Tibial nerve (tissue), 4 donors: ENCODE data around the gene DGKI. TPM values are rescaled to one million over a fixed set of nuclear protein-coding genes. Genes with fewer than 3 reads are reported as not detected.

ENCODE experiments used
- DNase-seq, 2 donors: peaks; one replicate each; pipeline ENCODE4 v3.0.0-alpha.2; 2019; ENCODE audit warnings: low spot score in 2 of 2
- H3K27ac ChIP-seq, 4 donors: fragments of 200-600 bp; sonication (generic) in 3 of 4; one replicate each; pipeline ENCODE4 v1.5.1; 2017 to 2019; ENCODE audit warnings: mild to moderate bottlenecking in 1 of 4
- H3K27me3 ChIP-seq, 2 donors: fragments of 200-600 bp; sonication (generic) in 1 of 2; one replicate each; pipeline versions ENCODE4 v1.5.1 to v1.6.0; 2017 to 2019
- H3K36me3 ChIP-seq, 3 donors: fragments of 200-600 bp; sonication (generic); one replicate each; pipeline ENCODE4 v1.5.1; 2018 to 2019
- H3K4me1 ChIP-seq, 4 donors: fragments of 200-600 bp; sonication (generic) in 3 of 4; one replicate each; pipeline ENCODE4 v1.5.1; 2017 to 2019
- H3K4me3 ChIP-seq, 4 donors: fragments of 200-600 bp; sonication (generic) in 3 of 4; one replicate each; pipeline ENCODE4 v1.5.1; 2017 to 2019; ENCODE audit warnings: mild to moderate bottlenecking in 1 of 4, moderate library complexity in 1 of 4
- H3K9me3 ChIP-seq, 4 donors: fragments of 200-600 bp; sonication (generic) in 3 of 4; one replicate each; pipeline ENCODE4 v1.5.1; 2017 to 2019
- EP300 ChIP-seq, 2 donors: sonication (generic); formaldehyde crosslinking; IDR thresholded peaks; one replicate each; pipeline ENCODE4 v1.6.1; 2017; ENCODE audit warnings: antibody characterized with exemption in 2 of 2, mild to moderate bottlenecking in 1 of 2
- POLR2A ChIP-seq, 2 donors: fragments of 450-650 bp; IDR thresholded peaks; one replicate each; pipeline ENCODE4 v1.6.1; 2017; ENCODE audit warnings: antibody characterized with exemption in 2 of 2, mild to moderate bottlenecking in 2 of 2, moderate library complexity in 2 of 2
- WGBS, 2 donors: methylation state at CpG; one replicate each; pipeline ENCODE4 v1.1.5; 2018; 5-methylcytosine and 5-hydroxymethylcytosine counted together
- total RNA-seq, 4 donors: library from RNA; depleted of rRNA; stranded (reverse); fragments of >200 nt; gene quantifications; one replicate each; pipeline ENCODE4 v1.1.0, GENCODE V29; 2016
- TF ChIP-seq, protein P1 (sequence below), 5 experiments: fragments of 200-600 bp in 3 of 5; fragments of 450-650 bp in 2 of 5; sonication (generic) in 3 of 5; IDR thresholded peaks; one replicate each; pipeline ENCODE4 v1.5.1; 2016 to 2019; ENCODE audit warnings: antibody characterized with exemption in 5 of 5, mild to moderate bottlenecking in 3 of 5, moderate library complexity in 2 of 5

Gene DGKI
- total RNA-seq, 4 donors from 2014 or later: 0.21 to 2.7 (median 1.7) TPM

GRCh38 chr7:137747359-137748031 lies 99.3 kb downstream of the DGKI start:
- Histone ChIP-seq H3K36me3 (no peaks in the 10 kb centered on the region), H3K27ac (no peak overlapping the region), H3K4me3 (no peak overlapping the region), H3K27me3 (no peaks in the 10 kb centered on the region), H3K4me1 (no peaks in the 10 kb centered on the region), H3K9me3 (no peaks in the 10 kb centered on the region)
- DNase-seq: no peak
- 69 to 71% methylated on average over 7 of the region's 7 CpGs for WGBS, 2 donors
- TF ChIP-seq POLR2A (IDR thresholded peaks at IDR 0.05) (no peak), EP300 (IDR thresholded peaks at IDR 0.05) (no peak)
- TF ChIP-seq, protein P1, sequence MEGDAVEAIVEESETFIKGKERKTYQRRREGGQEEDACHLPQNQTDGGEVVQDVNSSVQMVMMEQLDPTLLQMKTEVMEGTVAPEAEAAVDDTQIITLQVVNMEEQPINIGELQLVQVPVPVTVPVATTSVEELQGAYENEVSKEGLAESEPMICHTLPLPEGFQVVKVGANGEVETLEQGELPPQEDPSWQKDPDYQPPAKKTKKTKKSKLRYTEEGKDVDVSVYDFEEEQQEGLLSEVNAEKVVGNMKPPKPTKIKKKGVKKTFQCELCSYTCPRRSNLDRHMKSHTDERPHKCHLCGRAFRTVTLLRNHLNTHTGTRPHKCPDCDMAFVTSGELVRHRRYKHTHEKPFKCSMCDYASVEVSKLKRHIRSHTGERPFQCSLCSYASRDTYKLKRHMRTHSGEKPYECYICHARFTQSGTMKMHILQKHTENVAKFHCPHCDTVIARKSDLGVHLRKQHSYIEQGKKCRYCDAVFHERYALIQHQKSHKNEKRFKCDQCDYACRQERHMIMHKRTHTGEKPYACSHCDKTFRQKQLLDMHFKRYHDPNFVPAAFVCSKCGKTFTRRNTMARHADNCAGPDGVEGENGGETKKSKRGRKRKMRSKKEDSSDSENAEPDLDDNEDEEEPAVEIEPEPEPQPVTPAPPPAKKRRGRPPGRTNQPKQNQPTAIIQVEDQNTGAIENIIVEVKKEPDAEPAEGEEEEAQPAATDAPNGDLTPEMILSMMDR (IDR thresholded peaks at IDR 0.05): no peak

DNA sequence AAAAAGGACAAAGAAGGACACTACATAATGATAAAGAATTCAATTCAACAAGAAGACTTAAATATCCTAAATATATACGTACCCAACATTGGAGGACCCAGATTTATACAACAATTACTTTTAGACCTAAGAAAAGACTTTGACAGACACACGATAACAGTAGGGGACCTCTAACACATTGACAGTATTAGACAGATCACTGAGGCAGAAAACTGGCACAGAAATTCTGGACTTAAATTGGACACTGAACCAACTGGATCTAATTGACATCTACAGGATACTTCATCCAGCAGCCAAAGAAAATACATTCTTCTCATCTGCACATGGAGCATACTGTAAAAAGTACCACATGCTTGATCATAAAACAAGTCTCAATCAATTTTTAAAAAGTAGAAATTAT lies 103.8 kb downstream of the DGKI start:
- Histone ChIP-seq H3K4me3 (no peak overlapping the region), H3K27me3 (no peaks in the 10 kb centered on the region), H3K9me3 (no peaks in the 10 kb centered on the region), H3K4me1 (no peaks in the 10 kb centered on the region), H3K36me3 (no peaks in the 10 kb centered on the region), H3K27ac (no peak overlapping the region)
- no peak for DNase-seq
- 92 to 99% methylated on average over 2 of the region's 2 CpGs for WGBS, 2 donors
- TF ChIP-seq, protein P1 (IDR thresholded peaks at IDR 0.05): no peak
- TF ChIP-seq POLR2A (IDR thresholded peaks at IDR 0.05) (no peak), EP300 (IDR thresholded peaks at IDR 0.05) (no peak)

- no peaks in the 10 kb centered on the region for H3K36me3 ChIP-seq
Measured at GRCh38 chr7:137742051-137742450, 104.7 kb downstream of the DGKI start.

DNA sequence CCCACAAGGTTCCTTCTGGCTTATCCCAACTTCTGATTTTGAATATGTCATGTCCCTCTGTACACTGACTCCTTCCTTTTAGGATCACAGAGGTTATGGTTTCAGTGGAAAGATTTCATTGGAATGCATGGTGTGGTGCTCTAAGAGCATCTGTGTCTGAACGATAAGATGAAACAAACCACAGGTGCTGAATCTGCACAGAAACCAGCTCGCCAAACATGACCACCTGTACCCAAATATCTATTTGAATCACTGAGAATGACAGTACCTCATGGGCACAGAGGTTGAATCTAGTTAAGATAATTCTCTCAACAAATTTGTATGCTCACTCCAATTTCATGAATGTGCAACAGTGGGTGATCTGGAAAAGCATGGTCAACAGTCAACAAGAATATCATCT lies 105.3 kb downstream of the DGKI start:
- Histone ChIP-seq H3K4me1 (no peaks in the 10 kb centered on the region), H3K9me3 (no peaks in the 10 kb centered on the region), H3K27ac (no peak overlapping the region), H3K27me3 (no peaks in the 10 kb centered on the region), H3K4me3 (no peak overlapping the region), H3K36me3 (no peaks in the 10 kb centered on the region)
- TF ChIP-seq, protein P1 (IDR thresholded peaks at IDR 0.05): no peak
- TF ChIP-seq POLR2A (IDR thresholded peaks at IDR 0.05) (no peak), EP300 (IDR thresholded peaks at IDR 0.05) (no peak)
- DNase-seq: no peak
- WGBS, 2 donors: 84 to 95% methylated on average over 2 of the region's 2 CpGs

More at GRCh38 chr7:137742051-137742450, 104.7 kb downstream of the DGKI start:
- no peak overlapping the region for H3K27ac ChIP-seq
- WGBS, 2 donors: 75 to 91% methylated on average over 3 of the region's 3 CpGs
- H3K4me1 ChIP-seq: no peaks in the 10 kb centered on the region
- no peaks in the 10 kb centered on the region for H3K9me3 ChIP-seq
- no peaks in the 10 kb centered on the region for H3K27me3 ChIP-seq
- no peak for DNase-seq
- H3K4me3 ChIP-seq: no peak overlapping the region
- TF ChIP-seq, protein P1 (IDR thresholded peaks at IDR 0.05): no peak
- TF ChIP-seq POLR2A (IDR thresholded peaks at IDR 0.05) (no peak), EP300 (IDR thresholded peaks at IDR 0.05) (no peak)

DNA sequence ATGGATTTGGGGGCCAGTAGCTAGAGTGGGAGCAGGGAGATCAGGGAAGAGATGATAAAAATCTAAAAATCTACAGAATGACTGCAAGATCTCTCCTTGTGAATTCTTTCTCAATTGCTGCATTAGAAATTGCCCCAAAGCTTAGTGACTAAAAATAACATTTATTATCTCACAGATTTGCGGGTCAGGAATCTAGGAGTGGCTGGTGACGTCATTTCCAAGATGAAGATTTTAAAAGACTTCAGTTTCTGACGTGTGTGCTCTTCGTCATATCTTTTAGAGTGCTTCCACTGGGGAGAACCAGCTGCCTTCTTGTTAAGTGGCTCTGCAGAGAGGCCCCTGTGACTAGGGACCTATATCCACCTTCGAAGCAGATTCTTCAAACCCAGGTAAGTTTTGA lies 112.6 kb downstream of the DGKI start:
- WGBS, 2 donors: 74 to 78% methylated on average over 5 of the region's 5 CpGs
- TF ChIP-seq POLR2A (IDR thresholded peaks at IDR 0.05) (no peak), EP300 (IDR thresholded peaks at IDR 0.05) (no peak)
- TF ChIP-seq, protein P1 (IDR thresholded peaks at IDR 0.05): no peak
- H3K27me3 ChIP-seq: no peaks in the 10 kb centered on the region
- H3K4me3 ChIP-seq: no peak overlapping the region
- H3K4me1 ChIP-seq: no peaks in the 10 kb centered on the region
- no peaks in the 10 kb centered on the region for H3K36me3 ChIP-seq
- no peaks in the 10 kb centered on the region for H3K9me3 ChIP-seq
- no peak overlapping the region for H3K27ac ChIP-seq
- no peak for DNase-seq
